ENCODE results near the gene EPN1.
"Not testable (repeated sequence)": the region's sequence is repeated elsewhere in the genome, so short reads cannot be mapped to it uniquely, and the experiment has no call there.

The EPN1 gene

GRCh38 chr19:55738302-55738701, 63.3 kb downstream of the EPN1 start, which contains the start of gene NLRP9:
Gene NLRP9 (minus strand): TSS chr19:55738402. CDS start chr19:55738374, 28 bp downstream.
- DNase-seq: no peak

- no peak for DNase-seq
These were observed 75.7 kb downstream of the EPN1 start for GRCh38 chr19:55750715-55751114.

DNA sequence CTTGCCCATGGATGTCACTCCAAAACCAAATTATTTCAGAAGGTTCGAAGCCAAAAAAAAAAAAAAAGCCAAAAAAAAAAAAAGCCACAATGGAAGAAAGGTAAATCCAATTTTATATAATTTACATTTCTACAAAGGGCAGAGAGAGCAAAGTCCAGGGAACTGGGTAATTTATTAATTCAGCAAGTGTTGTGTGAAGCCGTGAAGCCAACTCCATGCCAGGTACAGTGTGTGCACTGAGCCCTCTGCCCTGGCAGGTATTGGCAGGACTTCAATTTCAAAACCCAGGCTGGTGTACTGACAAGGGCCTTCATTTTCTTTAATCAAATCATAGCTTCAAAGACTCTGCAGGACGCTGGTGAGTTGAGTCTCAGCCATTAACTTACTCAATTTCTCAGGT, 78.4 kb downstream of the EPN1 start:
- no peak for DNase-seq

GRCh38 chr19:55756808-55757207, 81.8 kb downstream of the EPN1 start:
- not testable (repeated sequence) for DNase-seq

- DNase-seq: not testable (repeated sequence)
These were observed 83.8 kb downstream of the EPN1 start, which contains the start of gene RFPL4A for GRCh38 chr19:55758797-55759196. Gene RFPL4A (plus strand): TSS chr19:55759097. CDS start chr19:55761801, 2,704 bp downstream.
